Keratinocyte (primary cell): ENCODE results near the gene PAM16. TPM values are rescaled to one million over a fixed set of nuclear protein-coding genes. Genes with fewer than 3 reads are reported as not detected.

Experiments used
- DNase-seq: peaks from one replicate; pipeline ENCODE4 v3.0.0-alpha.2; 2011; ENCODE audit warnings: low read depth, missing footprints, low spot score
- FAIRE-seq: peaks from 2 replicates; lab custom pipeline; 2011; peaks lifted over from hg19 to GRCh38; lab: Jason Lieb, UNC
- H2AFZ ChIP-seq: 2 replicates; pipeline ENCODE4 v1.6.0; 2012; ENCODE audit warnings: low read length, control low read depth, inconsistent platforms; ENCODE audit not compliant: control insufficient read depth
- H3K27ac ChIP-seq: 2 replicates; pipeline ENCODE4 v1.5.1; 2011; ENCODE audit warnings: low read length; ENCODE audit not compliant: control insufficient read depth, insufficient read depth
- H3K27me3 ChIP-seq: 3 replicates; pipeline ENCODE4 v1.6.0; 2011; ENCODE audit warnings: low read length; ENCODE audit not compliant: control insufficient read depth, insufficient read depth; ENCODE audit errors: extremely low read depth
- H3K36me3 ChIP-seq, 2 experiments: 2 replicates in 1 of 2; 3 replicates in 1 of 2; pipeline ENCODE4 v1.5.1; 2011; ENCODE audit warnings: low read length in 2 of 2, mild to moderate bottlenecking in 1 of 2; ENCODE audit not compliant: control insufficient read depth in 2 of 2, insufficient read depth in 2 of 2; ENCODE audit errors: extremely low read depth in 1 of 2
- H3K4me1 ChIP-seq: 3 replicates; pipeline ENCODE4 v1.5.1; 2011; ENCODE audit warnings: low read length; ENCODE audit not compliant: control insufficient read depth, insufficient read depth; ENCODE audit errors: extremely low read depth
- H3K4me2 ChIP-seq: 3 replicates; pipeline ENCODE4 v1.6.0; 2011; ENCODE audit warnings: low read depth, low read length; ENCODE audit not compliant: control insufficient read depth, insufficient read depth; ENCODE audit errors: extremely low read depth
- H3K4me3 ChIP-seq, 3 experiments: fragments of 200-600 bp in 1 of 3; sonication (generic) in 1 of 3; 2 replicates in 2 of 3; 3 replicates in 1 of 3; pipeline ENCODE4 v1.5.1; 2011 to 2016; ENCODE audit warnings: low read length in 3 of 3, mild to moderate bottlenecking in 3 of 3, control low read depth in 2 of 3, inconsistent platforms in 1 of 3, low read depth in 1 of 3, mixed read lengths in 1 of 3, mixed run types in 1 of 3, moderate library complexity in 1 of 3; ENCODE audit not compliant: control insufficient read depth in 2 of 3, insufficient read depth in 2 of 3; ENCODE audit errors: extremely low read depth in 1 of 3
- H3K79me2 ChIP-seq: 2 replicates; pipeline ENCODE4 v1.6.0; 2012; ENCODE audit warnings: low read length; ENCODE audit not compliant: control insufficient read depth, insufficient read depth
- H3K9ac ChIP-seq: 3 replicates; pipeline ENCODE4 v1.6.0; 2011; ENCODE audit warnings: low read length; ENCODE audit not compliant: control insufficient read depth, insufficient read depth; ENCODE audit errors: extremely low read depth
- H3K9me1 ChIP-seq: 3 replicates; pipeline ENCODE4 v1.6.0; 2011; ENCODE audit warnings: low read length; ENCODE audit not compliant: control insufficient read depth, insufficient read depth; ENCODE audit errors: extremely low read depth
- H3K9me3 ChIP-seq: 2 replicates; pipeline ENCODE4 v1.5.1; 2012; ENCODE audit warnings: low read depth, low read length; ENCODE audit not compliant: control insufficient read depth
- H4K20me1 ChIP-seq: 3 replicates; pipeline ENCODE4 v1.6.0; 2011; ENCODE audit warnings: low read length; ENCODE audit not compliant: control insufficient read depth, insufficient read depth; ENCODE audit errors: extremely low read depth
- EZH2 ChIP-seq: IDR thresholded peaks from one replicate; pipeline ENCODE4 v1.6.1; 2012; ENCODE audit warnings: inconsistent platforms, mild to moderate bottlenecking, low read length, moderate library complexity
- dilution Hi-C: fragments of 300-500 bp; cut with MboI; formaldehyde crosslinking; loops from one replicate; pipeline ENCODE4 v1.7.0; 2020; ENCODE audit warnings: low sequenced_read_pairs; ENCODE audit not compliant: extremely low pct_ligation_motif_present
- polyA plus RNA-seq, 5 experiments: library from polyadenylated mRNA; depleted of rRNA in 3 of 5; stranded (reverse) in 3 of 5; stranded (forward) in 1 of 5; unstranded in 1 of 5; fragments of >200 nt; gene quantifications; 1 replicate in 1 of 5; 2 replicates in 3 of 5; 3 replicates in 1 of 5; pipeline versions ENCODE4 v1.2.1 to v1.2.3, GENCODE V29; 2011 to 2012; ENCODE audit warnings: missing spikeins in 2 of 5, low read depth in 1 of 5, low replicate concordance in 1 of 5
- TF ChIP-seq, protein P1 (sequence below), 3 experiments: IDR thresholded peaks in 1 of 3; conservative IDR thresholded peaks in 1 of 3; optimal IDR thresholded peaks in 1 of 3; 2 replicates in 2 of 3; 3 replicates in 1 of 3; pipeline versions ENCODE3 to v1.5.1; 2011; ENCODE audit warnings: low read length in 3 of 3, mild to moderate bottlenecking in 3 of 3, moderate library complexity in 2 of 3, control low read depth in 1 of 3, inconsistent platforms in 1 of 3; ENCODE audit not compliant: insufficient read depth in 2 of 3; ENCODE audit errors: extremely low read depth in 1 of 3

PAM16 gene
- polyA plus RNA-seq, 1 donor (not counting 4 experiments of a cell fraction or from before 2014, with no cell fraction given), result 32.7 TPM

DNA sequence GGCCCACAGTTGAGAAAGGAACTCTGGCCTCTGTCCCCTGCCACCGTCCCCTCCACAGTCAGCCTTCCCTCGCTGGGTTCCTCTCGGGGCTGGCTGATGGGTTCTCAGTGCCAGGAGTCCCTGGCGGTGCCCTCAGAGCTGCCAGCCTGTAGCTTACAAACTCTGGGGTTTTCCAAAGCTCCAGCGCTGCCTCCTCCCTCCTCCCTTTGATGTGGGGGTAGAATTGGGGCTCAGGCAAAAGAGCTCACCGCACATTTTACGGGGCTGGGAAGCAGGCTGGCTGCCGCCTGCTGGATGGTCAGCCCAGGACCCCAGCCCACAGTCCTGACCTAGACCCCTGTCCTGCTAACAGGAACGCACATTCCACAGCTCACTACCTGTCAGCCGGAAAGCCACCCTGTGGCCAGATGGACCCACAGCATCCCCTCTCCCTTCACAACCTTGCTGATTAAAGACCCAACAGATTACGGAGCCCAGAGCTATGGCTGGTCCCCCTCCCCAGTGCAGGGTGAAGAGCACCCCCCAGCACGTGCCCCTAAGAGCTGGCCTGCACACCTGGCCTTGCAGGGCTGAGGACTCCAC is 26.5 kb upstream of the PAM16 start:
- H3K9ac ChIP-seq, result no peak overlapping the region
- DNase-seq (no peak), FAIRE-seq (no peak)
- H3K9me1 ChIP-seq, result peaks cover under 1% of the 10 kb centered on the region
- H3K4me2 ChIP-seq, result no peak overlapping the region
- no peak overlapping the region for H3K4me3 ChIP-seq
- H3K79me2 ChIP-seq, result no peaks in the 10 kb centered on the region
- TF ChIP-seq EZH2, result no peak
- TF ChIP-seq, protein P1, sequence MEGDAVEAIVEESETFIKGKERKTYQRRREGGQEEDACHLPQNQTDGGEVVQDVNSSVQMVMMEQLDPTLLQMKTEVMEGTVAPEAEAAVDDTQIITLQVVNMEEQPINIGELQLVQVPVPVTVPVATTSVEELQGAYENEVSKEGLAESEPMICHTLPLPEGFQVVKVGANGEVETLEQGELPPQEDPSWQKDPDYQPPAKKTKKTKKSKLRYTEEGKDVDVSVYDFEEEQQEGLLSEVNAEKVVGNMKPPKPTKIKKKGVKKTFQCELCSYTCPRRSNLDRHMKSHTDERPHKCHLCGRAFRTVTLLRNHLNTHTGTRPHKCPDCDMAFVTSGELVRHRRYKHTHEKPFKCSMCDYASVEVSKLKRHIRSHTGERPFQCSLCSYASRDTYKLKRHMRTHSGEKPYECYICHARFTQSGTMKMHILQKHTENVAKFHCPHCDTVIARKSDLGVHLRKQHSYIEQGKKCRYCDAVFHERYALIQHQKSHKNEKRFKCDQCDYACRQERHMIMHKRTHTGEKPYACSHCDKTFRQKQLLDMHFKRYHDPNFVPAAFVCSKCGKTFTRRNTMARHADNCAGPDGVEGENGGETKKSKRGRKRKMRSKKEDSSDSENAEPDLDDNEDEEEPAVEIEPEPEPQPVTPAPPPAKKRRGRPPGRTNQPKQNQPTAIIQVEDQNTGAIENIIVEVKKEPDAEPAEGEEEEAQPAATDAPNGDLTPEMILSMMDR (optimal IDR thresholded peaks at IDR 0.05 in 1 of 3, IDR thresholded peaks at IDR 0.05 in 1 of 3, conservative IDR thresholded peaks at IDR 0.05 in 1 of 3; ENCODE audit: extremely low read depth in 1 of 3, insufficient read depth in 2 of 3, low read length in 3 of 3), result peak in 2 of 3 experiments; percentile 24 to 26
- H3K9me3 ChIP-seq, result no peaks in the 10 kb centered on the region
- peaks cover 3 to 11% of the 10 kb centered on the region in 2 experiments for H3K36me3 ChIP-seq
- no peak overlapping the region for H3K27ac ChIP-seq
- peaks cover 3% of the 10 kb centered on the region for H4K20me1 ChIP-seq
- no peak overlapping the region for H2AFZ ChIP-seq
- dilution Hi-C loops, result no loop called here
- peaks cover 23% of the 10 kb centered on the region for H3K4me1 ChIP-seq
- H3K27me3 ChIP-seq, result no peaks in the 10 kb centered on the region

DNA sequence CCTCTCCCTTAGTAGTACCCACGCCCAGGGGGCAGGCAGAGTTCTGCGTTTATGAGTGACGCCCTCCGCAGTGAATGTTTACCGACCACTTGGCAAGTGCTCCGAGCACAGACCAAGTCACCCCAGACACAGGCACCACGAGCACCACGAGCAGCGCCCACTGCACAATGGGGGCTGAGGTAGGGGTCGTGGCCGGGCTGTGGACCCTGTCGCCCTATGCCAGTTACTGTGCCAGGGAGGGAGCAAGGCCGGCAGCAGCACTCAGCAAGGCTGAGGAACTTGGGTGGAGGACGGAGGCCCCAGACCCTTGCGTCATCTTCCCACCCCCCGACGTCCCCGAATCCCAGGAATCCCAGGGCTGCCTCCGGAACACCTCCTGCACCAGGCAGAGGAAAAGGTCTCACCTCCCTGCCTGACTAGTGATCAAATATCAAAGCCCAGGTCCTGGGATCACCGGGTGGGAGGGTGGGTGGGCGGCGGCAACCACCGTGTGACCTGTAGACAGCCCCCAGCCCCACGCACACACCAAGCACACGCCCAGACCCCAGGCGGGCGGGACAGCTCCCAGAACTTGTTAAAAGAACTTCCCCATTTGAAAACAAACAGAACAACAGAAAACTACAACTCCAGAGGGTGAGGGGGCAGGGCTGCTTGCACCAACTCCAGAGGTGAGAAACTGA is 25.9 kb upstream of the PAM16 start:
- DNase-seq (no peak), FAIRE-seq (no peak)
- H3K9me1 ChIP-seq, result peaks cover 3% of the 10 kb centered on the region
- H3K27me3 ChIP-seq, result no peaks in the 10 kb centered on the region
- H4K20me1 ChIP-seq, result peaks cover 3% of the 10 kb centered on the region
- H3K4me1 ChIP-seq, result peaks cover 30% of the 10 kb centered on the region
- H3K79me2 ChIP-seq, result no peaks in the 10 kb centered on the region
- H3K9ac ChIP-seq, result no peak overlapping the region
- H3K9me3 ChIP-seq, result no peaks in the 10 kb centered on the region
- no peak overlapping the region for H3K27ac ChIP-seq
- no peak overlapping the region for H2AFZ ChIP-seq
- dilution Hi-C loops, result no loop called here
- peaks cover 3 to 11% of the 10 kb centered on the region in 2 experiments for H3K36me3 ChIP-seq
- no peak overlapping the region for H3K4me2 ChIP-seq
- no peak overlapping the region for H3K4me3 ChIP-seq
- TF ChIP-seq, protein P1 (optimal IDR thresholded peaks at IDR 0.05 in 1 of 3, IDR thresholded peaks at IDR 0.05 in 1 of 3, conservative IDR thresholded peaks at IDR 0.05 in 1 of 3; ENCODE audit: extremely low read depth in 1 of 3, insufficient read depth in 2 of 3, low read length in 3 of 3), result no peak
- TF ChIP-seq EZH2, result no peak
